Hepatocyte (in vitro differentiated cells): Measurements from ENCODE around the gene SERINC1. TPM values are rescaled to one million over a fixed set of nuclear protein-coding genes. Genes with fewer than 3 reads are reported as not detected.

Experiments
- DNase-seq: peaks from one replicate; pipeline ENCODE4 v3.0.0-alpha.2; 2016; ENCODE audit warnings: low spot score
- H2AFZ ChIP-seq: fragments of 200-600 bp; sonication (generic); 2 replicates; pipeline ENCODE4 v1.6.0; 2016; ENCODE audit warnings: antibody characterized with exemption, mild to moderate bottlenecking
- H3K27ac ChIP-seq: fragments of 200-600 bp; sonication (generic); 2 replicates; pipeline ENCODE4 v1.5.1; 2016; ENCODE audit warnings: mild to moderate bottlenecking
- H3K27me3 ChIP-seq: fragments of 200-600 bp; sonication (generic); 2 replicates; pipeline ENCODE4 v1.6.1; 2016
- H3K36me3 ChIP-seq: fragments of 200-600 bp; sonication (generic); replicated peaks from 2 replicates; pipeline ENCODE4 v1.5.1; 2016; ENCODE audit warnings: low read depth; ENCODE audit not compliant: insufficient read depth
- H3K4me1 ChIP-seq: fragments of 200-600 bp; sonication (generic); 2 replicates; pipeline ENCODE4 v1.5.1; 2016; ENCODE audit warnings: mild to moderate bottlenecking, moderate library complexity; ENCODE audit not compliant: insufficient read depth
- H3K4me2 ChIP-seq: fragments of 200-600 bp; sonication (generic); 2 replicates; pipeline ENCODE4 v1.6.0; 2016
- H3K4me3 ChIP-seq: fragments of 200-600 bp; sonication (generic); 2 replicates; pipeline ENCODE4 v1.5.1; 2016; ENCODE audit warnings: mild to moderate bottlenecking
- H3K79me2 ChIP-seq: fragments of 200-600 bp; sonication (generic); 2 replicates; pipeline ENCODE4 v1.6.0; 2017; ENCODE audit warnings: mild to moderate bottlenecking
- H3K9me2 ChIP-seq: fragments of 200-600 bp; sonication (generic); replicated peaks from 2 replicates; pipeline ENCODE4 v1.6.0; 2017; ENCODE audit warnings: mild to moderate bottlenecking; ENCODE audit not compliant: insufficient read depth
- H3K9me3 ChIP-seq: fragments of 200-600 bp; sonication (generic); 2 replicates; pipeline ENCODE4 v1.5.1; 2016; ENCODE audit warnings: low read depth, mild to moderate bottlenecking
- H4K20me1 ChIP-seq: fragments of 200-600 bp; sonication (generic); 2 replicates; pipeline ENCODE4 v1.6.0; 2016; ENCODE audit warnings: mild to moderate bottlenecking; ENCODE audit not compliant: insufficient read depth, poor library complexity, severe bottlenecking
- CTCF ChIP-seq: fragments of 200-600 bp; sonication (generic); IDR thresholded peaks from 2 replicates; pipeline ENCODE4 v1.5.1; 2016; ENCODE audit warnings: antibody characterized with exemption, mild to moderate bottlenecking; ENCODE audit not compliant: poor library complexity
- EZH2 ChIP-seq: fragments of 200-600 bp; sonication (generic); IDR thresholded peaks from 2 replicates; pipeline ENCODE4 v1.6.1; 2016; ENCODE audit warnings: antibody characterized with exemption, mild to moderate bottlenecking, borderline replicate concordance
- EZH2phosphoT487 ChIP-seq: fragments of 200-600 bp; sonication (generic); IDR thresholded peaks from one replicate; pipeline ENCODE4 v1.6.1; 2018; ENCODE audit warnings: antibody characterized with exemption, mild to moderate bottlenecking, low read depth, moderate library complexity; ENCODE audit not compliant: unreplicated experiment, severe bottlenecking
- WGBS: methylation state at CpG from one replicate; pipeline ENCODE4 v1.1.6; 2016; ENCODE audit warnings: low lambda C conversion rate; ENCODE audit errors: missing lambda C conversion rate; 5-methylcytosine and 5-hydroxymethylcytosine counted together
- polyA plus RNA-seq: library from polyadenylated mRNA; unstranded; fragments of >200 nt; fragmentation: Nextera tagmentation; extraction: Ambion mirVana; gene quantifications from 2 replicates; pipeline ENCODE4 v1.2.1, GENCODE V29; 2016
- total RNA-seq: library from RNA; depleted of rRNA; stranded (reverse); fragments of >200 nt; gene quantifications from 2 replicates; pipeline ENCODE4 v1.2.3, GENCODE V29; 2014

SERINC1 gene
- total and polyA plus RNA-seq, 2 experiments from 2014 or later, result 165 to 240 TPM

- H3K79me2 ChIP-seq, result peaks cover 64% of the 10 kb centered on the region
- H3K36me3 ChIP-seq, result no peaks in the 10 kb centered on the region
- H3K9me3 ChIP-seq, result no peaks in the 10 kb centered on the region
- WGBS, result 61% methylated on average over 4 of the region's 4 CpGs
- H3K27ac ChIP-seq, result no peak overlapping the region
- H3K9me2 ChIP-seq, result no peaks in the 10 kb centered on the region
- H3K4me1 ChIP-seq, result peaks cover 11% of the 10 kb centered on the region
- TF ChIP-seq EZH2phosphoT487, result no peak
- H3K27me3 ChIP-seq, result no peaks in the 10 kb centered on the region
- DNase-seq, result no peak
- H2AFZ ChIP-seq, result no peak overlapping the region
- H3K4me2 ChIP-seq, result peak overlapping the region; percentile 84
- H4K20me1 ChIP-seq, result peaks cover 25% of the 10 kb centered on the region
- H3K4me3 ChIP-seq, result peak overlapping the region; percentile 83
Measured at GRCh38 chr6:122401104-122401503, 70.5 kb downstream of the SERINC1 start.

DNA sequence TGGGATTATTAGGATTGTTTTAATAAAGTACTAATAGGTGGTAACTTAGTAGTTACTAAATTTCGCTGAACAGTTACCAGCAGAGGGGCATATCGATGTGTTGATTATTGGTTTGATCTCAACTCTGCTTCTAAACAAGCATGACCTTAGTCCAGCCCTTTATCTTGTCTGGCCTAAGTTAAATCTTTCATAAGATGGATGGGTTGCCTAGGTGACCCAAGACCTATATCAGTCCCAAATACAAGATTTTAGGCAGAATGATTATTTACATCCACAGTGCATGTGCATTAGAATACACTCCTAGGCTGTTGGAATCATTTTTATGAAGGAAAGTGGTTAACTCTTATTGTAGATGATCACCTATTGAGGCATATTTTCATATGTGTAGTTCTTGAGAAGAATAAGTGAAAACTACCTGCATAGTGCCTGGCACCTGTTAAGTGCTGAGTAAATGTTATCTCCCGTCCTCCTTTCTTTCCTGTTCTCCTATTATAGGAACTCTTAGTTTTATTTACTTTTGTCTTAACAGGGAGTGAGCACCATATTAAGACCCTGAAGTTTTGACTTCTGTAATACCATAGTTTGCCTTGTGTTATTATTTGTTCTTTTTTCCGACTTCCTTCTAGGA, 71.0 kb downstream of the SERINC1 start:
- H3K9me2 ChIP-seq, result no peaks in the 10 kb centered on the region
- peaks cover 25% of the 10 kb centered on the region for H4K20me1 ChIP-seq
- DNase-seq, result no peak
- 40% methylated on average over 4 of the region's 4 CpGs for WGBS
- H3K79me2 ChIP-seq, result peaks cover 59% of the 10 kb centered on the region
- no peaks in the 10 kb centered on the region for H3K9me3 ChIP-seq
- H3K4me1 ChIP-seq, result peaks cover 11% of the 10 kb centered on the region
- H3K36me3 ChIP-seq, result no peaks in the 10 kb centered on the region
- peak overlapping the region; percentile 84 for H3K4me2 ChIP-seq
- H3K27me3 ChIP-seq, result no peaks in the 10 kb centered on the region
- no peak for TF ChIP-seq EZH2
- TF ChIP-seq EZH2phosphoT487, result no peak
- no peak for TF ChIP-seq CTCF
- H3K27ac ChIP-seq, result no peak overlapping the region
- peak overlapping the region; percentile 84 for H2AFZ ChIP-seq
- H3K4me3 ChIP-seq, result peak overlapping the region; percentile 83

GRCh38 chr6:122400121-122400450, 71.5 kb downstream of the SERINC1 start:
- H3K27me3 ChIP-seq, result no peaks in the 10 kb centered on the region
- TF ChIP-seq CTCF (no peak), EZH2phosphoT487 (no peak), EZH2 (no peak)
- peak overlapping the region; percentile 83 for H3K4me3 ChIP-seq
- peaks cover 25% of the 10 kb centered on the region for H4K20me1 ChIP-seq
- H3K4me1 ChIP-seq, result peaks cover 11% of the 10 kb centered on the region
- H3K36me3 ChIP-seq, result no peaks in the 10 kb centered on the region
- no peak for DNase-seq
- H2AFZ ChIP-seq, result peak overlapping the region; percentile 84
- H3K9me3 ChIP-seq, result no peaks in the 10 kb centered on the region
- peak overlapping the region; percentile 84 for H3K4me2 ChIP-seq
- WGBS, result under 1% methylated on average over 19 of the region's 20 CpGs
- H3K9me2 ChIP-seq, result no peaks in the 10 kb centered on the region
- H3K79me2 ChIP-seq, result peaks cover 54% of the 10 kb centered on the region
- H3K27ac ChIP-seq, result peak overlapping the region; percentile 91

GRCh38 chr6:122399348-122400120, 72.1 kb downstream of the SERINC1 start, which contains the start of gene HSF2:
TSS of gene HSF2 (plus strand) at chr6:122399652. CDS start at chr6:122399738, 86 bp downstream.
- WGBS, result under 1% methylated on average over 59 of the region's 82 CpGs
- no peaks in the 10 kb centered on the region for H3K27me3 ChIP-seq
- peak within 1 kb of the TSS; percentile 84 for H3K4me2 ChIP-seq
- peaks cover 25% of the 10 kb centered on the region for H4K20me1 ChIP-seq
- no peaks in the 10 kb centered on the region for H3K36me3 ChIP-seq
- DNase-seq, result peak; percentile 98
- H3K4me1 ChIP-seq, result peaks cover 11% of the 10 kb centered on the region
- H2AFZ ChIP-seq, result peak within 1 kb of the TSS; percentile 84
- peak within 1 kb of the TSS; percentile 91 for H3K27ac ChIP-seq
- H3K9me3 ChIP-seq, result no peaks in the 10 kb centered on the region
- TF ChIP-seq CTCF (peak; percentile 33), EZH2phosphoT487 (no peak)
- peaks cover 49% of the 10 kb centered on the region for H3K79me2 ChIP-seq
- no peaks in the 10 kb centered on the region for H3K9me2 ChIP-seq
- H3K4me3 ChIP-seq, result peak within 1 kb of the TSS; percentile 83
